Uterus (tissue), 2 donors: ENCODE data around the gene PPP3R1.

Experiments
- CTCF ChIP-seq, 4 experiments: fragments of 200-600 bp in 2 of 4; fragments of 450-650 bp in 2 of 4; sonication (generic) in 2 of 4; IDR thresholded peaks; one replicate each; pipeline ENCODE4 v1.5.1; 2016 to 2019; ENCODE audit warnings: antibody characterized with exemption in 4 of 4, mild to moderate bottlenecking in 2 of 4, moderate library complexity in 1 of 4
- POLR2A ChIP-seq, 2 donors: fragments of 450-650 bp; IDR thresholded peaks; one replicate each; pipeline ENCODE4 v1.6.1; 2016; ENCODE audit warnings: antibody characterized with exemption in 2 of 2, mild to moderate bottlenecking in 1 of 2, moderate library complexity in 1 of 2

GRCh38 chr2:68157002-68157401 lies 95.3 kb downstream of the PPP3R1 start:
- no peak for TF ChIP-seq CTCF (IDR thresholded peaks at IDR 0.05)
- no peak for TF ChIP-seq POLR2A (IDR thresholded peaks at IDR 0.05)
